Measurements from ENCODE around the gene UNC5A.

DNA sequence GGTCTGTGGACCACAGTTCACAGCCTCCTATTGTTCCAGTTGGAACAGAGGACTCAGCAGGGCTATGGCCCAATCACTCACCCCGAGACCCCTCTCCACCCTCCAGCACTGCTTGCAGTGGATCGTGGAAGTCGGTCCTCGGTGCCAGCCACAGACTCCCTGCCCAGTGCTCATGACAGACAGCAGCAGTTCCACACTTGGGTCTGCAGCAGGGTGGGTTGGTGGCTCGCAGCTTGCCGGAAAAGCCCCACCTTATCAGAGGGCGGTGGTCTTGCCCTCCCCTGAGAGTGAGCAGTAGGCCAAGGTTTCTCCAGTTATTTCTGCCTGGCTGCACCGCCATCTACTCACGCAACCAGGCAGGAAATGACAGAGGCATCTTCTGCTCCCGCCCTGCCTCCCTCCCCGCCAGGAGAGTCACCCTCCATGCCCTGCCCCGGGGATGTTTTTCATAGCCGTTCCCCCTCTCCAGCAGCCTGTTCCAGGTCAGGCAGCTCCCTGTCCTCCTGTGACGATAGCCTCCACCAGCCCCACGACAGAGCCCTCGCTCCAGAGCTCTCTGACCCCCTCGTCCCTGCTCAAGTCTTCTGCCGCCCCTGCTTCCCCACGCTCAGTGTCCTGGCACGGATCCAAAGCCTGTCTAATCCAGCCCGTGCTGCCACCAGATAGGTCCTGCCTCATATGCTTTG, 34.5 kb downstream of the UNC5A start:
- no peak for TF ChIP-seq CTCF (IDR thresholded peaks at IDR 0.05)
- TF ChIP-seq POLR2A (IDR thresholded peaks at IDR 0.05): no peak

Measured in heart left ventricle (tissue), 13 donors.